ENCODE data around the gene DPP10. TPM values are rescaled to one million over a fixed set of nuclear protein-coding genes. Genes with fewer than 3 reads are reported as not detected.

The DPP10 gene
- total RNA-seq, 1 donor from 2014 or later, result 6.5 TPM

DNA sequence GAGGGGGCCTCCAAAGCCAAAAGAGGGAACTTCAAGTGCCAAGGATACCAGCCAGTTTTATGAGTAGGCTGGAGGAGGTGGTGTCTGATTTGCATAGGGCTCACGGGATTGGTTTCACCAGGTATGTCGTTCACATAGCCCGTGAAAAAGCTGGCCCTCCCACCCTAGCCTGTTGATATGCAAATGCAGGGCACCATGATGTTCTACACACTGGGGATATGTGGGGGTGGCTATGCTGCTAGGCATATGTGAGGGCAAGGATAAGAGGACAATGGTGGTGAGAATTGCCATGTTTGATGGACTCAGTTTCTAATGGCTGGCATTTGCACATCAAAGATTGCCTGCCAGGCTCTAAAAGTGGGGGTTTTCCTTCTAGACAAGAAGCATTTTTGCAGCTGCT, 378.6 kb downstream of the DPP10 start:
- H4K20me1 ChIP-seq (ENCODE audit: low read depth), result no peaks in the 10 kb centered on the region
- peaks cover 8% of the 10 kb centered on the region for H3K4me1 ChIP-seq
- no peaks in the 10 kb centered on the region for H3K36me3 ChIP-seq
- no peak overlapping the region for H3K9ac ChIP-seq
- H3K27me3 Mint-ChIP-seq (ENCODE audit: insufficient read depth, low read depth), result peaks cover 5% of the 10 kb centered on the region
- H3K9me3 ChIP-seq (ENCODE audit: low read depth), result no peaks in the 10 kb centered on the region
- H3K27ac Mint-ChIP-seq, result no peak overlapping the region
- no peak overlapping the region for H3K27ac ChIP-seq
- H3K27me3 ChIP-seq, result no peaks in the 10 kb centered on the region
- peaks cover 8% of the 10 kb centered on the region for H3K9me3 Mint-ChIP-seq
- peaks cover 22% of the 10 kb centered on the region for H3K4me1 Mint-ChIP-seq
- H3K79me2 ChIP-seq (ENCODE audit: low read depth), result no peaks in the 10 kb centered on the region
- no peak overlapping the region for H3K4me3 Mint-ChIP-seq
- H3F3A ChIP-seq (ENCODE audit: low read depth), result no peaks in the 10 kb centered on the region
- no peak overlapping the region for H3K4me2 ChIP-seq
- TF ChIP-seq, protein P1, sequence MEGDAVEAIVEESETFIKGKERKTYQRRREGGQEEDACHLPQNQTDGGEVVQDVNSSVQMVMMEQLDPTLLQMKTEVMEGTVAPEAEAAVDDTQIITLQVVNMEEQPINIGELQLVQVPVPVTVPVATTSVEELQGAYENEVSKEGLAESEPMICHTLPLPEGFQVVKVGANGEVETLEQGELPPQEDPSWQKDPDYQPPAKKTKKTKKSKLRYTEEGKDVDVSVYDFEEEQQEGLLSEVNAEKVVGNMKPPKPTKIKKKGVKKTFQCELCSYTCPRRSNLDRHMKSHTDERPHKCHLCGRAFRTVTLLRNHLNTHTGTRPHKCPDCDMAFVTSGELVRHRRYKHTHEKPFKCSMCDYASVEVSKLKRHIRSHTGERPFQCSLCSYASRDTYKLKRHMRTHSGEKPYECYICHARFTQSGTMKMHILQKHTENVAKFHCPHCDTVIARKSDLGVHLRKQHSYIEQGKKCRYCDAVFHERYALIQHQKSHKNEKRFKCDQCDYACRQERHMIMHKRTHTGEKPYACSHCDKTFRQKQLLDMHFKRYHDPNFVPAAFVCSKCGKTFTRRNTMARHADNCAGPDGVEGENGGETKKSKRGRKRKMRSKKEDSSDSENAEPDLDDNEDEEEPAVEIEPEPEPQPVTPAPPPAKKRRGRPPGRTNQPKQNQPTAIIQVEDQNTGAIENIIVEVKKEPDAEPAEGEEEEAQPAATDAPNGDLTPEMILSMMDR (IDR thresholded peaks at IDR 0.05), result no peak
- TF ChIP-seq EZH2phosphoT487 (IDR thresholded peaks at IDR 0.05) (no peak), EZH2 (IDR thresholded peaks at IDR 0.05) (no peak)
- no peak overlapping the region for H2AFZ ChIP-seq (replicated peaks)
- DNase-seq (ENCODE audit: low spot score), result no peak
- no peak overlapping the region for H3K4me3 ChIP-seq
- H3K36me3 Mint-ChIP-seq, result no peaks in the 10 kb centered on the region

DNA sequence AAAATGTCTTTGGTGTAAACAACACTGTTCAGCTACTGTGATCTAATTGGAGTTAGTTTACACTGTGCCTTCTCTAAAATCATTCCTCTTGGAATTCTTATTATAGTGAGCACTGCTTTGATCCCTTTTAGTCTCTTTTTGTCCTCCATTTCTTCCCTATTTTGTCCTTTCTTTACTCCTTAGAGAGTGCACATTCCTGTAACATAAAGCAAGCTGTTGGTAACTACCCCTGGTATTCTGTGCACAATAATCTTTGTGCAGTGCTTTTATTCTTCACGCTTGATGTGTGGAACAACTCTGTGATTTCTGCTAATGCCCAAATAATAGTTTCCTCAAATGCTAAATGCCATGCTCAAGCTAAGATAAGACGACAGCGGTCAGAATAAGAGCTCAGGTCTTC, 401.5 kb downstream of the DPP10 start:
- peak overlapping the region; percentile 52 for H3K4me2 ChIP-seq
- H3K27me3 ChIP-seq, result no peaks in the 10 kb centered on the region
- peak overlapping the region; percentile 32 for H2AFZ ChIP-seq (replicated peaks)
- peak overlapping the region; percentile 2 for H3K4me3 Mint-ChIP-seq
- peak overlapping the region; percentile 75 for H3K27ac Mint-ChIP-seq
- H3K27me3 Mint-ChIP-seq (ENCODE audit: insufficient read depth, low read depth), result no peaks in the 10 kb centered on the region
- peak overlapping the region; percentile 69 for H3K27ac ChIP-seq
- H3F3A ChIP-seq (ENCODE audit: low read depth), result no peaks in the 10 kb centered on the region
- H3K36me3 Mint-ChIP-seq, result no peaks in the 10 kb centered on the region
- DNase-seq (ENCODE audit: low spot score), result peak; percentile 29
- TF ChIP-seq EZH2phosphoT487 (IDR thresholded peaks at IDR 0.05) (no peak), EZH2 (IDR thresholded peaks at IDR 0.05) (no peak)
- TF ChIP-seq, protein P1 (IDR thresholded peaks at IDR 0.05), result no peak
- no peak overlapping the region for H3K9ac ChIP-seq
- H3K79me2 ChIP-seq (ENCODE audit: low read depth), result no peaks in the 10 kb centered on the region
- peaks cover 24% of the 10 kb centered on the region for H3K4me1 Mint-ChIP-seq
- no peaks in the 10 kb centered on the region for H4K20me1 ChIP-seq (ENCODE audit: low read depth)
- H3K4me3 ChIP-seq, result no peak overlapping the region
- H3K9me3 Mint-ChIP-seq, result peaks cover 4% of the 10 kb centered on the region
- no peaks in the 10 kb centered on the region for H3K9me3 ChIP-seq (ENCODE audit: low read depth)
- H3K4me1 ChIP-seq, result peaks cover 14% of the 10 kb centered on the region
- H3K36me3 ChIP-seq, result no peaks in the 10 kb centered on the region

DNA sequence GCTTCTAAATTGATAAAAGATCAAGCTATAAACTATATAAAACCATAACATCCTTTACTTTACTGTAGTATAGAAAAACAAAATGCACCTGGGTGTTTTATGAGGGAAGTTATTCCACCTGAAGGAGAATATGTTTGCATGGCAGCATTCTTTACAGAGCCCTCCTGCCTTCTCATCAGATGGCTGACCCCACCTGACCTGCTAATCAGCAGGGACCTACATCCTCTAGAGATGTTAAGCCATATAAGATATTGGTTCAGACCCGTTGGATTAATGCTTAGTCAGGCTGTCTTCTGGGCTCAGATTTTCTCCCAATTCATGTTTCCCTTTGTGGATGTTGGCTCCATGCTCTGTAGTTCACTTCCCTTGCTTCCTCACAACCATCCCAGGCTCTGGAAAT, 414.8 kb downstream of the DPP10 start:
- no peak overlapping the region for H3K4me3 Mint-ChIP-seq
- Histone ChIP-seq H3K27me3 (no peaks in the 10 kb centered on the region), H3K9ac (no peak overlapping the region), H3K27ac (no peak overlapping the region), H3K4me1 (no peaks in the 10 kb centered on the region), H3F3A (ENCODE audit: low read depth) (no peaks in the 10 kb centered on the region), H3K9me3 (ENCODE audit: low read depth) (no peaks in the 10 kb centered on the region), H3K79me2 (ENCODE audit: low read depth) (no peaks in the 10 kb centered on the region), H3K4me3 (no peak overlapping the region), H4K20me1 (ENCODE audit: low read depth) (no peaks in the 10 kb centered on the region), H3K4me2 (no peak overlapping the region), H2AFZ (replicated peaks) (no peak overlapping the region), H3K36me3 (no peaks in the 10 kb centered on the region)
- peaks cover 2% of the 10 kb centered on the region for H3K4me1 Mint-ChIP-seq
- H3K27ac Mint-ChIP-seq, result no peak overlapping the region
- H3K27me3 Mint-ChIP-seq (ENCODE audit: insufficient read depth, low read depth), result no peaks in the 10 kb centered on the region
- H3K36me3 Mint-ChIP-seq, result no peaks in the 10 kb centered on the region
- TF ChIP-seq, protein P1 (IDR thresholded peaks at IDR 0.05), result no peak
- no peak for TF ChIP-seq EZH2 (IDR thresholded peaks at IDR 0.05)
- no peak for TF ChIP-seq EZH2phosphoT487 (IDR thresholded peaks at IDR 0.05)
- no peak for DNase-seq (ENCODE audit: low spot score)
- no peaks in the 10 kb centered on the region for H3K9me3 Mint-ChIP-seq

All from neural progenitor cell (in vitro differentiated cells).